WTC11 (cell line): Measurements from ENCODE around the gene NCAM2. TPM values are rescaled to one million over a fixed set of nuclear protein-coding genes. Genes with fewer than 3 reads are reported as not detected.

Source experiments
- ATAC-seq: fragments of 200-7000 bp; cut with Tn5 transposase; 2 replicates; pipeline ENCODE4 v1.10.0; 2021; ENCODE audit warnings: mild to moderate bottlenecking, moderate library complexity
- CTCF ChIA-PET: fragments of 300-600 bp; sonication (Branson Sonifier 250); formaldehyde crosslinking; loops from one replicate; lab custom pipeline; 2021; ENCODE audit warnings: antibody characterized with exemption; lab: Charles Lee
- POLR2A ChIA-PET: fragments of 350-600 bp; sonication (Branson Sonifier 250); formaldehyde crosslinking; loops from one replicate; lab custom pipeline; 2021; ENCODE audit warnings: antibody characterized with exemption; lab: Charles Lee
- DNase-seq: peaks from one replicate; pipeline ENCODE4 v3.0.0; 2021; ENCODE audit warnings: low spot score
- H3K27ac Mint-ChIP-seq: 2 replicates; pipeline ENCODE4 v1.8.0; 2021; ENCODE audit warnings: mixed read lengths
- H3K27me3 Mint-ChIP-seq: 2 replicates; pipeline ENCODE4 v1.8.0; 2021; ENCODE audit warnings: low read depth, mild to moderate bottlenecking, moderate library complexity, mixed read lengths
- H3K36me3 Mint-ChIP-seq: 2 replicates; pipeline ENCODE4 v1.8.0; 2021; ENCODE audit warnings: mixed read lengths
- H3K4me1 Mint-ChIP-seq: 2 replicates; pipeline ENCODE4 v1.8.0; 2022; ENCODE audit warnings: mixed read lengths
- H3K4me3 Mint-ChIP-seq: 2 replicates; pipeline ENCODE4 v1.8.0; 2021; ENCODE audit warnings: mild to moderate bottlenecking, moderate library complexity, mixed read lengths
- H3K9me3 Mint-ChIP-seq: 2 replicates; pipeline ENCODE4 v1.8.0; 2021; ENCODE audit warnings: mixed read lengths
- ATF6 ChIP-seq: sonication (generic); formaldehyde crosslinking; IDR thresholded peaks from 2 replicates; pipeline ENCODE4 v1.8.1; 2023; ENCODE audit warnings: mild to moderate bottlenecking, missing genetic modification reagents
- CREB1 ChIP-seq: sonication (generic); formaldehyde crosslinking; IDR thresholded peaks from 2 replicates; pipeline ENCODE4 v1.8.0; 2023; ENCODE audit warnings: mild to moderate bottlenecking, missing genetic modification reagents
- CTCF ChIP-seq: fragments of 200-600 bp; IDR thresholded peaks from 2 replicates; pipeline ENCODE4 v1.8.0; 2022; ENCODE audit warnings: antibody characterized with exemption
- ERG ChIP-seq: fragments of 250-450 bp; sonication (Bioruptor Pico); IDR thresholded peaks from 2 replicates; pipeline ENCODE4 v1.8.0; 2021; ENCODE audit warnings: mild to moderate bottlenecking
- FOXP4 ChIP-seq: sonication (generic); formaldehyde crosslinking; IDR thresholded peaks from 2 replicates; pipeline ENCODE4 v1.8.0; 2022; ENCODE audit warnings: mild to moderate bottlenecking, missing genetic modification reagents
- HMGXB4 ChIP-seq: sonication (generic); formaldehyde crosslinking; IDR thresholded peaks from 2 replicates; pipeline ENCODE4 v1.8.1; 2023; ENCODE audit warnings: mild to moderate bottlenecking, moderate library complexity, missing genetic modification reagents
- NFATC4 ChIP-seq: fragments of 250-450 bp; sonication (Bioruptor Pico); IDR thresholded peaks from 2 replicates; pipeline ENCODE4 v1.9.0; 2021; ENCODE audit warnings: mild to moderate bottlenecking
- PRRX2 ChIP-seq: fragments of 250-450 bp; sonication (Bioruptor Pico); IDR thresholded peaks from 2 replicates; pipeline ENCODE4 v1.8.0; 2021; ENCODE audit warnings: mild to moderate bottlenecking
- SMAD3 ChIP-seq: sonication (generic); formaldehyde crosslinking; IDR thresholded peaks from 2 replicates; pipeline ENCODE4 v1.8.0; 2022; ENCODE audit warnings: missing genetic modification reagents, mild to moderate bottlenecking, borderline replicate concordance
- SMAD4 ChIP-seq: sonication (generic); formaldehyde crosslinking; IDR thresholded peaks from 2 replicates; pipeline ENCODE4 v1.8.0; 2022; ENCODE audit warnings: mild to moderate bottlenecking, missing genetic modification reagents
- SOX15 ChIP-seq: fragments of 250-450 bp; sonication (Bioruptor Pico); IDR thresholded peaks from 2 replicates; pipeline ENCODE4 v1.9.0; 2021; ENCODE audit warnings: mild to moderate bottlenecking
- ZBTB43 ChIP-seq: sonication (generic); formaldehyde crosslinking; IDR thresholded peaks from 2 replicates; pipeline ENCODE4 v1.8.1; 2023; ENCODE audit warnings: mild to moderate bottlenecking, missing genetic modification reagents
- ZMAT4 ChIP-seq: fragments of 250-450 bp; sonication (Bioruptor Pico); IDR thresholded peaks from 2 replicates; pipeline ENCODE4 v1.9.0; 2021; ENCODE audit warnings: mild to moderate bottlenecking
- total RNA-seq: library from RNA; stranded (reverse); gene quantifications from 3 replicates; pipeline ENCODE4 v1.2.3, GENCODE V29; 2021
- TF ChIP-seq, protein P1 (sequence below): sonication (generic); formaldehyde crosslinking; IDR thresholded peaks from 2 replicates; pipeline ENCODE4 v1.8.1; 2022; ENCODE audit warnings: missing genetic modification reagents, borderline replicate concordance
- TF ChIP-seq, protein P2 (sequence below): sonication (generic); formaldehyde crosslinking; IDR thresholded peaks from 2 replicates; pipeline ENCODE4 v1.8.1; 2023; ENCODE audit warnings: mild to moderate bottlenecking, missing genetic modification reagents, moderate library complexity

NCAM2 gene
- total RNA-seq, 1 experiment from 2014 or later = 1.6 TPM

DNA sequence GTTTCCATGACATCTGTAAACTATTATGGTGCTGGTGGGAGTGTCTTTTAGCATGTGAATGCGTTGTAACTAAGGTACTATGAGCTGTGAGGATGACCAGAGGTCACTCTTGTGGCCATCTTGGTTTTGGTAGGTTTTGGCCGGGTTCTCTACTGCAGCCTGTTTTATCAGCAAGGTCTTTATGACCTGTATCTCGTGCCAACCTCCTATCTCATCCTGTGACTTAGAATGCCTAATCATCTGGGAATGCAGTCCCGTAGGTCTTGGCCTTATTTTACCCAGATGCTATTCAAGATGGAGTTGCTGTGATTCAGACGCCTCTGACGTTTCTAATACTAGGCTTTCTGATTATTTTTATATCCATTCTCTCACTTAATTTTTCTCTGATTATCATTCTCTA, 9.4 kb downstream of the NCAM2 start (continued):
- TF ChIP-seq ZMAT4 (CRISPR knock-in tag) (no peak), ZBTB43 (no peak), SMAD3 (CRISPR knock-in tag) (no peak)

- ChIA-PET CTCF (interaction anchor here (1.0 to 1.3 kb wide), 3 partner anchors 12 to 91 kb away, joined by 3 to 6 read pairs (median 4); partner anchors contain the start of gene NCAM2), POLR2A (no interaction called here)
- ATAC-seq = no peak
- no peaks in the 10 kb centered on the region for H3K27me3 Mint-ChIP-seq
- H3K9me3 Mint-ChIP-seq = peaks cover 6% of the 10 kb centered on the region; the same call in 1 of the 2 replicates
- no peak overlapping the region for H3K27ac Mint-ChIP-seq
- DNase-seq = no peak
- H3K4me1 Mint-ChIP-seq = peaks cover 29% of the 10 kb centered on the region
- no peak for TF ChIP-seq ERG (CRISPR knock-in tag)
- H3K4me3 Mint-ChIP-seq = no peak overlapping the region
- no peaks in the 10 kb centered on the region for H3K36me3 Mint-ChIP-seq
Measured at GRCh38 chr21:21010228-21010627, 12.0 kb downstream of the NCAM2 start.

- ATAC-seq (peak; percentile 63), DNase-seq (no peak)
- Mint-ChIP-seq H3K4me3 (no peak overlapping the region), H3K9me3 (peaks cover 6% of the 10 kb centered on the region; the same call in 1 of the 2 replicates), H3K36me3 (no peaks in the 10 kb centered on the region), H3K27ac (peak overlapping the region; percentile 42; the same call in 1 of the 2 replicates), H3K27me3 (no peaks in the 10 kb centered on the region), H3K4me1 (peaks cover 29% of the 10 kb centered on the region)
- ChIA-PET CTCF (interaction anchor here (0.7 to 1.3 kb wide), 4 partner anchors 9 to 91 kb away, joined by 3 to 6 read pairs (median 4); partner anchors contain the start of gene NCAM2), POLR2A (no interaction called here)
- TF ChIP-seq, protein P1, sequence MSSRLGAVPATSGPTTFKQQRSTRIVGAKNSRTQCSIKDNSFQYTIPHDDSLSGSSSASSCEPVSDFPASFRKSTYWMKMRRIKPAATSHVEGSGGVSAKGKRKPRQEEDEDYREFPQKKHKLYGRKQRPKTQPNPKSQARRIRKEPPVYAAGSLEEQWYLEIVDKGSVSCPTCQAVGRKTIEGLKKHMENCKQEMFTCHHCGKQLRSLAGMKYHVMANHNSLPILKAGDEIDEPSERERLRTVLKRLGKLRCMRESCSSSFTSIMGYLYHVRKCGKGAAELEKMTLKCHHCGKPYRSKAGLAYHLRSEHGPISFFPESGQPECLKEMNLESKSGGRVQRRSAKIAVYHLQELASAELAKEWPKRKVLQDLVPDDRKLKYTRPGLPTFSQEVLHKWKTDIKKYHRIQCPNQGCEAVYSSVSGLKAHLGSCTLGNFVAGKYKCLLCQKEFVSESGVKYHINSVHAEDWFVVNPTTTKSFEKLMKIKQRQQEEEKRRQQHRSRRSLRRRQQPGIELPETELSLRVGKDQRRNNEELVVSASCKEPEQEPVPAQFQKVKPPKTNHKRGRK (CRISPR knock-in tag) = no peak
- no peak for TF ChIP-seq SOX15 (CRISPR knock-in tag)
- no peak for TF ChIP-seq CTCF
- TF ChIP-seq NFATC4 (CRISPR knock-in tag) = no peak
- TF ChIP-seq, protein P2, sequence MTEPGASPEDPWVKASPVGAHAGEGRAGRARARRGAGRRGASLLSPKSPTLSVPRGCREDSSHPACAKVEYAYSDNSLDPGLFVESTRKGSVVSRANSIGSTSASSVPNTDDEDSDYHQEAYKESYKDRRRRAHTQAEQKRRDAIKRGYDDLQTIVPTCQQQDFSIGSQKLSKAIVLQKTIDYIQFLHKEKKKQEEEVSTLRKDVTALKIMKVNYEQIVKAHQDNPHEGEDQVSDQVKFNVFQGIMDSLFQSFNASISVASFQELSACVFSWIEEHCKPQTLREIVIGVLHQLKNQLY (CRISPR knock-in tag) = no peak
- no peak for TF ChIP-seq ATF6 (CRISPR knock-in tag)
- TF ChIP-seq HMGXB4 (CRISPR knock-in tag) = no peak
- TF ChIP-seq SMAD4 (CRISPR knock-in tag) = no peak
- no peak for TF ChIP-seq PRRX2 (CRISPR knock-in tag)
- TF ChIP-seq CREB1 (CRISPR knock-in tag) = no peak
- TF ChIP-seq FOXP4 (CRISPR knock-in tag) = no peak
Measured at GRCh38 chr21:21010698-21011097, 12.5 kb downstream of the NCAM2 start.
